ENCODE results near the gene SMC4.
"Not testable (repeated sequence)": the region's sequence is repeated elsewhere in the genome, so short reads cannot be mapped to it uniquely, and the experiment has no call there.

Gene SMC4

GRCh38 chr3:160445854-160446253 lies 46.4 kb downstream of the SMC4 start:
- DNase-seq (ENCODE audit: low read depth in 3 of 3), result no peak

GRCh38 chr3:160446522-160447056 lies 47.1 kb downstream of the SMC4 start:
- DNase-seq (ENCODE audit: low read depth in 3 of 3), result no peak

- DNase-seq (ENCODE audit: low read depth in 3 of 3), result no peak
Observed at GRCh38 chr3:160447544-160447943, 48.1 kb downstream of the SMC4 start.

GRCh38 chr3:160448845-160449635 lies 49.6 kb downstream of the SMC4 start:
- peak in 1 of 3 donors; percentile 38 for DNase-seq (ENCODE audit: low read depth in 3 of 3)

GRCh38 chr3:160449636-160450598 lies 50.5 kb downstream of the SMC4 start, which contains the start of gene TRIM59:
TSS of gene TRIM59 (minus strand) at chr3:160449786. CDS start at chr3:160439183, 10,603 bp downstream.
- DNase-seq (ENCODE audit: low read depth in 3 of 3), result peak; percentile 92 to 96 (median 94)

- DNase-seq (ENCODE audit: low read depth in 3 of 3), result no peak
Observed at GRCh38 chr3:160450846-160451245, 51.4 kb downstream of the SMC4 start.

GRCh38 chr3:160451602-160452001 lies 52.2 kb downstream of the SMC4 start:
- DNase-seq (ENCODE audit: low read depth in 3 of 3), result no peak

- DNase-seq (ENCODE audit: low read depth in 3 of 3), result not testable (repeated sequence)
Observed at GRCh38 chr3:160452251-160452650, 52.8 kb downstream of the SMC4 start.

GRCh38 chr3:160454995-160455394 lies 55.5 kb downstream of the SMC4 start:
- no peak for DNase-seq (ENCODE audit: low read depth in 3 of 3)

- DNase-seq (ENCODE audit: low read depth in 3 of 3), result no peak
Observed at GRCh38 chr3:160455846-160456245, 56.4 kb downstream of the SMC4 start.

- no peak for DNase-seq (ENCODE audit: low read depth in 3 of 3)
Observed at GRCh38 chr3:160458151-160458550, 58.7 kb downstream of the SMC4 start.

GRCh38 chr3:160459450-160459970 lies 60.1 kb downstream of the SMC4 start:
- no peak for DNase-seq (ENCODE audit: low read depth in 3 of 3)

GRCh38 chr3:160460033-160460432 lies 60.6 kb downstream of the SMC4 start:
- no peak for DNase-seq (ENCODE audit: low read depth in 3 of 3)

GRCh38 chr3:160464321-160464720 lies 64.9 kb downstream of the SMC4 start:
- no peak for DNase-seq (ENCODE audit: low read depth in 3 of 3)

- DNase-seq (ENCODE audit: low read depth in 3 of 3), result no peak
Observed at GRCh38 chr3:160464971-160465370, 65.5 kb downstream of the SMC4 start.

- no peak for DNase-seq (ENCODE audit: low read depth in 3 of 3)
Observed at GRCh38 chr3:160470181-160470580, 70.7 kb downstream of the SMC4 start.

GRCh38 chr3:160471892-160472291 lies 72.4 kb downstream of the SMC4 start:
- DNase-seq (ENCODE audit: low read depth in 3 of 3), result no peak

GRCh38 chr3:160472344-160472743 lies 72.9 kb downstream of the SMC4 start:
- no peak for DNase-seq (ENCODE audit: low read depth in 3 of 3)

GRCh38 chr3:160473221-160473620 lies 73.8 kb downstream of the SMC4 start:
- DNase-seq (ENCODE audit: low read depth in 3 of 3), result no peak

GRCh38 chr3:160473978-160474377 lies 74.5 kb downstream of the SMC4 start:
- no peak for DNase-seq (ENCODE audit: low read depth in 3 of 3)

- no peak for DNase-seq (ENCODE audit: low read depth in 3 of 3)
Observed at GRCh38 chr3:160474416-160474838, 75.0 kb downstream of the SMC4 start.

GRCh38 chr3:160475153-160475552 lies 75.7 kb downstream of the SMC4 start:
- no peak for DNase-seq (ENCODE audit: low read depth in 3 of 3)
